Measurements from ENCODE around the gene ADAM8. TPM values are rescaled to one million over a fixed set of nuclear protein-coding genes. Genes with fewer than 3 reads are reported as not detected.
"Not testable (repeated sequence)": the region's sequence is repeated elsewhere in the genome, so short reads cannot be mapped to it uniquely, and the experiment has no call there.

The ADAM8 gene
- total RNA-seq, 2 donors from 2014 or later, result 83.7 to 336 TPM

- ATAC-seq (replicated peaks), result no peak
- Mint-ChIP-seq H3K4me1 (no peaks in the 10 kb centered on the region), H3K4me3 (no peak overlapping the region), H3K27ac (no peak overlapping the region), H3K27me3 (no peaks in the 10 kb centered on the region), H3K36me3 (ENCODE audit: low read depth) (peaks cover 56% of the 10 kb centered on the region), H3K9me3 (no peaks in the 10 kb centered on the region)
These were observed 5.0 kb downstream of the ADAM8 start for GRCh38 chr10:133271521-133272300.

GRCh38 chr10:133270773-133271297 is 5.8 kb downstream of the ADAM8 start:
- Mint-ChIP-seq H3K27me3 (no peaks in the 10 kb centered on the region), H3K4me3 (no peak overlapping the region), H3K9me3 (no peaks in the 10 kb centered on the region), H3K4me1 (no peaks in the 10 kb centered on the region), H3K36me3 (ENCODE audit: low read depth) (peaks cover 56% of the 10 kb centered on the region), H3K27ac (no peak overlapping the region)
- no peak for ATAC-seq (replicated peaks)

- H3K27me3 Mint-ChIP-seq, result no peaks in the 10 kb centered on the region
- H3K27ac Mint-ChIP-seq, result no peak overlapping the region
- no peaks in the 10 kb centered on the region for H3K9me3 Mint-ChIP-seq
- H3K36me3 Mint-ChIP-seq (ENCODE audit: low read depth), result peaks cover 56% of the 10 kb centered on the region
- no peaks in the 10 kb centered on the region for H3K4me1 Mint-ChIP-seq
- no peak for ATAC-seq (replicated peaks)
- H3K4me3 Mint-ChIP-seq, result no peak overlapping the region
These were observed 6.5 kb downstream of the ADAM8 start for GRCh38 chr10:133270204-133270603.

GRCh38 chr10:133269367-133269766 is 7.3 kb downstream of the ADAM8 start:
- Mint-ChIP-seq H3K9me3 (no peaks in the 10 kb centered on the region), H3K27ac (no peak overlapping the region), H3K27me3 (no peaks in the 10 kb centered on the region), H3K4me1 (peaks cover 4% of the 10 kb centered on the region), H3K4me3 (no peak overlapping the region), H3K36me3 (ENCODE audit: low read depth) (peaks cover 54% of the 10 kb centered on the region)
- ATAC-seq (replicated peaks), result no peak

GRCh38 chr10:133268532-133268931 is 8.1 kb downstream of the ADAM8 start:
- Mint-ChIP-seq H3K9me3 (no peaks in the 10 kb centered on the region), H3K27me3 (no peaks in the 10 kb centered on the region), H3K27ac (no peak overlapping the region), H3K4me3 (no peak overlapping the region), H3K36me3 (ENCODE audit: low read depth) (peaks cover 63% of the 10 kb centered on the region), H3K4me1 (peaks cover 7% of the 10 kb centered on the region)
- ATAC-seq (replicated peaks), result no peak

- peaks cover 63% of the 10 kb centered on the region for H3K36me3 Mint-ChIP-seq (ENCODE audit: low read depth)
- no peaks in the 10 kb centered on the region for H3K9me3 Mint-ChIP-seq
- H3K27ac Mint-ChIP-seq, result no peak overlapping the region
- no peak for ATAC-seq (replicated peaks)
- peaks cover 7% of the 10 kb centered on the region for H3K4me1 Mint-ChIP-seq
- H3K27me3 Mint-ChIP-seq, result no peaks in the 10 kb centered on the region
- H3K4me3 Mint-ChIP-seq, result no peak overlapping the region
These were observed 8.8 kb downstream of the ADAM8 start for GRCh38 chr10:133267829-133268228.

GRCh38 chr10:133267293-133267692 is 9.4 kb downstream of the ADAM8 start:
- ATAC-seq (replicated peaks), result no peak
- Mint-ChIP-seq H3K27ac (no peak overlapping the region), H3K4me3 (no peak overlapping the region), H3K27me3 (no peaks in the 10 kb centered on the region), H3K36me3 (ENCODE audit: low read depth) (peaks cover 63% of the 10 kb centered on the region), H3K4me1 (peaks cover 7% of the 10 kb centered on the region), H3K9me3 (no peaks in the 10 kb centered on the region)

GRCh38 chr10:133266056-133266795 is 10.4 kb downstream of the ADAM8 start:
- H3K4me1 Mint-ChIP-seq, result peaks cover 7% of the 10 kb centered on the region
- H3K36me3 Mint-ChIP-seq (ENCODE audit: low read depth), result peaks cover 53% of the 10 kb centered on the region
- H3K27me3 Mint-ChIP-seq, result no peaks in the 10 kb centered on the region
- H3K9me3 Mint-ChIP-seq, result no peaks in the 10 kb centered on the region
- ATAC-seq (replicated peaks), result no peak
- no peak overlapping the region for H3K27ac Mint-ChIP-seq
- H3K4me3 Mint-ChIP-seq, result no peak overlapping the region

GRCh38 chr10:133265052-133265451 is 11.6 kb downstream of the ADAM8 start:
- Mint-ChIP-seq H3K27ac (peak overlapping the region; percentile 41), H3K36me3 (ENCODE audit: low read depth) (peaks cover 42% of the 10 kb centered on the region)
- H3K4me3 Mint-ChIP-seq; H3K27me3 Mint-ChIP-seq; H3K9me3 Mint-ChIP-seq; ATAC-seq (replicated peaks); H3K4me1 Mint-ChIP-seq: not testable (repeated sequence)

- H3K4me1 Mint-ChIP-seq, result peaks cover 8% of the 10 kb centered on the region
These were observed 12.2 kb downstream of the ADAM8 start for GRCh38 chr10:133264461-133264860.

GRCh38 chr10:133263674-133264073 is 13.0 kb downstream of the ADAM8 start:
- Mint-ChIP-seq H3K9me3 (no peaks in the 10 kb centered on the region), H3K27me3 (no peaks in the 10 kb centered on the region), H3K4me3 (peak overlapping the region; percentile 31), H3K4me1 (peaks cover 14% of the 10 kb centered on the region), H3K36me3 (ENCODE audit: low read depth) (peaks cover 43% of the 10 kb centered on the region), H3K27ac (no peak overlapping the region)
- ATAC-seq (replicated peaks), result no peak

More at GRCh38 chr10:133264461-133264860, 12.2 kb downstream of the ADAM8 start:
- H3K27me3 Mint-ChIP-seq, result no peaks in the 10 kb centered on the region
- peak overlapping the region; percentile 31 for H3K4me3 Mint-ChIP-seq
- H3K36me3 Mint-ChIP-seq (ENCODE audit: low read depth), result peaks cover 37% of the 10 kb centered on the region
- ATAC-seq (replicated peaks), result no peak
- H3K9me3 Mint-ChIP-seq, result no peaks in the 10 kb centered on the region
- H3K27ac Mint-ChIP-seq, result no peak overlapping the region

- Mint-ChIP-seq H3K4me3 (peak overlapping the region; percentile 42), H3K27me3 (no peaks in the 10 kb centered on the region), H3K9me3 (no peaks in the 10 kb centered on the region), H3K27ac (no peak overlapping the region), H3K4me1 (peaks cover 14% of the 10 kb centered on the region), H3K36me3 (ENCODE audit: low read depth) (peaks cover 43% of the 10 kb centered on the region)
- ATAC-seq (replicated peaks), result no peak
These were observed 14.0 kb downstream of the ADAM8 start for GRCh38 chr10:133262696-133263095.

GRCh38 chr10:133261726-133262325 is 14.8 kb downstream of the ADAM8 start:
- peak overlapping the region; percentile 88 for H3K27ac Mint-ChIP-seq
- no peaks in the 10 kb centered on the region for H3K27me3 Mint-ChIP-seq
- peaks cover 14% of the 10 kb centered on the region for H3K4me1 Mint-ChIP-seq
- ATAC-seq (replicated peaks), result peak; percentile 52
- H3K36me3 Mint-ChIP-seq (ENCODE audit: low read depth), result peaks cover 43% of the 10 kb centered on the region
- no peaks in the 10 kb centered on the region for H3K9me3 Mint-ChIP-seq
- H3K4me3 Mint-ChIP-seq, result peak overlapping the region; percentile 60

- Mint-ChIP-seq H3K27ac (peak overlapping the region; percentile 88), H3K4me1 (peaks cover 14% of the 10 kb centered on the region), H3K27me3 (no peaks in the 10 kb centered on the region), H3K36me3 (ENCODE audit: low read depth) (peaks cover 43% of the 10 kb centered on the region), H3K9me3 (no peaks in the 10 kb centered on the region), H3K4me3 (peak overlapping the region; percentile 60)
- ATAC-seq (replicated peaks), result peak; percentile 73
These were observed 15.6 kb downstream of the ADAM8 start for GRCh38 chr10:133260895-133261725.
